NCI-H2196 (cell line): Measurements from ENCODE around the gene CCL16.

ENCODE experiments used
- DNase-seq: peaks from one replicate; lab custom pipeline; 2025; ENCODE audit not compliant: unreplicated experiment; lab: John Stamatoyannopoulos, UW

Gene CCL16

DNA sequence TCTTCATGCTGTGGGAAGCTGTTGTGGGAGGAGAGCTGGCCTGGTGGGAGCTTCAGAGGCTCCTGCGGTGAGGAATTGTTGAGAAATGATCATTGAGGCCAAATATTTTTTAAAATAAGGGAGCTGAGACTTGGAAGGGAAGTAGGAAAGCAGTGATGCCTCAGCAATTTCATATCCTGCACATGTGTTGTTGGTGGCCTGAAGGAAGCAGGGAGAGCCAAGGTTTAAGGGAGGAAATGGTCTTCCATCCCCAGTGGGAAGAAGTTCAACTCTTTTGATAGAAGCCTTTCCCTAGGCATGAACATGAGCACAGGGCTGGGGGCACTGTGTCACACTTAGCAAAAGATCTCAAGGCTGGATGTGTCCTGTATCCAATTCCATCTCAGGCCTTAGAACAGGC lies 5.3 kb upstream of the CCL16 start, which contains the start of gene CCL14:
Gene CCL14 (minus strand): TSS at position 87 of the 400 bp plus-strand sequence. CDS start 80 bp downstream, at position 7.
- no peak for DNase-seq

DNA sequence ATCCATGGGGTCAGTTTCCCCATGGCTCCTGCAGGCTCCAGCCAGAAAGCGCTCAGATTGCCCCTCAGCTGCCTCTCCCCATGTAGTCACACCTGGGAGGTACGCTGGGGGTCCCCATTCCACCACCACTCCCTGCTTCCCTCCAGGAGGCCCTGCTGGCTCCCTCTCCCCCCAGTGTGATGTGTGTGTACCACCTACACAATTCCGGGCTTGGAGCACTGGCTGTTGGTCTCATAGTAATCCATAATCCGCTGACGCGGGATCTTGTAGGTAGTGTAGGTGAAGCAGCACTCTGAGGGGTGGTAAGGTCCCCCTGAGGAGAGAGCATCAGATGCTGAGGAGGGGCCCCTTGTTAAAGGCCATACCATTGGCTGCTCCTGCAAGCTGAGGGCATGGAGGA lies 2.8 kb upstream of the CCL16 start:
- DNase-seq = no peak

DNA sequence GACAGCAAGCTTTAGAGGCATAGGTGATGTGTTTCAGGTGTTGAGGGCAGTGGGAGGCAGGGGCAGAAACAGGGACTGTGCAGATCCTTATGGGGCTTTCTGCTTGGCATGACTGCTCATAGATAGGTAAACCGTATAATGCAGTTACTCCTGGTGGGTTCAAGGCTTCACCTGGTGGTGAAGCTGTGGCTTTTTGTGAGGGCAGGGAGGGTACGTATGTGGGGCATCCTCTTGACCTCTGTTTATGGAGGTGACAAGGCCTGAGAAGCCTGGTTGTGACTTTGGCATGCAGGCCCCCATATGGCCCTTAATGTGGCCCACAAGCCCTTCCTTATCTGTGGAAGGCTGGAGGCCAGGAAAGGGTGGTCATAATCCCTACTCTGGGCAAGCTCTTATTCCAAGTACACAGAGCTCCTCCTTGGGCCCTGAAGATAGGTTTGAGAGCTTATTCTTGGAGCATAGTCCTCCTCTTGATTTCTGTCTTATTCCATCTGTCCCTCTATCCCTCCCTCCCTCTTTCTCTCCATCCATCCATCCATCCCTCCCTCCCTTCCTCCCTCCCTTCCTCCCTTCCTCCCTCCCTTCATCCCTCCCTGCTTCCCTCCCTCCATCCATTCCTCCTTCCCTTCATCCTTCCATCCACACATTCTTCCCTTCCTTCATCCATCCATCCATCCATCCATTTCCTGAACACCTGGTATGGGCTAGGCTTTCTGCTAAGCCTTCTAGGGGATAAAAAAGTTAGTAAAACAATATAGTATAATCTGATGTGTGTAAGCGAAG lies 1.3 kb upstream of the CCL16 start:
- DNase-seq = no peak

DNA sequence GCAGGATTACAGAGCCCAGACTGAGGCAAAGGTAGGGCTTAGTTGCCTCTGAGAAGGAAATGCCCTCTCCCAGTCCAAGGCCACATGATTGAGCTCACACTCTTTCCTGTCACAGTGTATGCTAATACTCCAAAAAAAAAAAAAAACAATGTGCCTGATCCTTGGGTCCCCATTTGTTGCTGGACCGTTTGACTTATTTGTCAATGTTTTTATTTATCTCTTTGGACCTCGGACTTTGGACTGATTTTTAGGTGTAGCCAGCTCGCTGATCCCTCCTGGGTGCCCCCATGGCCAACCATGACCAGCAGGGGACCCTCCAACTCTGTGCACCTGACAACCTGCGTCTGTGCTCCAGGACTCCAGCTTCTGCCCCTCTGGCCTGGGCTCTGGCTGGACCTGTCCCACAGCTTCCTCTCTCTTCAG lies 622 bp upstream of the CCL16 start:
- DNase-seq = no peak

DNA sequence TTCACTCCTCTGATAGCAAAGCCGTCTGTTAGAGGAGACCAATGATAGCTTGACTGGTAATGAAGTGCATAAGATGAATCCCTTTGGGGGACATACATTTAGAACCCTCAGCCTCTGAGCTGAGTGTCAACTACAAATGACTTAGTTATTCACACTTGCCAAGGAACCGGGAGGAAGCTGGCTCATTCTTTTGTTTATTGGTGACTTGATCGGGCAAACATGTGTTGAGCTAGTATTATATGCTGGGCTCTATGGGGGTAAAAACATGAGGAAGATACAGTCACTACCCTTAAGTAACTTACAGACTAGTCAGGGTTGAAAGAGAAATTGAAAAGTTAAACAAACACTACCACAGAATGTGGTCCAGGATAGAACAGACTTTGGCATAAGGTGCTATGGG lies 3.0 kb downstream of the CCL16 start:
- no peak for DNase-seq

DNA sequence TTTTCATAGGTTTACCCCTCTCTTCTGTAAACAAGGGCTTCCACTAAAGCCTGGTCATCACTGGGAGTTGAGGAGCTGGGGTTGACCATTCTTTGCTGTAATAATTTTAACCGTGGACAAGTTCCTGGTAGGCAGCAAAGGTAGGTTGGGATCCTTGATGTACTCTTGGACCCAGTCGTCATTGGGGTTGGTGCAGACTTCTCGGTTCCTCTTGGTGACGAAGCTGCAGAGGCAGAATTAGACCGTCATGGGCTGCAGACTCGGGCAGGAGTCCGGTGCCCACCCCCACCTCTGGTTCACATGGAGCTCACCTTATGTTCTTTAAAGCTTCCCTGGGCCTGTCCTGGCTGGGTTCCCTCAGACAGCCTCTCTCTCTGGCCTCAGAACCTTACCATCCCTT lies 3.8 kb downstream of the CCL16 start:
- no peak for DNase-seq

DNA sequence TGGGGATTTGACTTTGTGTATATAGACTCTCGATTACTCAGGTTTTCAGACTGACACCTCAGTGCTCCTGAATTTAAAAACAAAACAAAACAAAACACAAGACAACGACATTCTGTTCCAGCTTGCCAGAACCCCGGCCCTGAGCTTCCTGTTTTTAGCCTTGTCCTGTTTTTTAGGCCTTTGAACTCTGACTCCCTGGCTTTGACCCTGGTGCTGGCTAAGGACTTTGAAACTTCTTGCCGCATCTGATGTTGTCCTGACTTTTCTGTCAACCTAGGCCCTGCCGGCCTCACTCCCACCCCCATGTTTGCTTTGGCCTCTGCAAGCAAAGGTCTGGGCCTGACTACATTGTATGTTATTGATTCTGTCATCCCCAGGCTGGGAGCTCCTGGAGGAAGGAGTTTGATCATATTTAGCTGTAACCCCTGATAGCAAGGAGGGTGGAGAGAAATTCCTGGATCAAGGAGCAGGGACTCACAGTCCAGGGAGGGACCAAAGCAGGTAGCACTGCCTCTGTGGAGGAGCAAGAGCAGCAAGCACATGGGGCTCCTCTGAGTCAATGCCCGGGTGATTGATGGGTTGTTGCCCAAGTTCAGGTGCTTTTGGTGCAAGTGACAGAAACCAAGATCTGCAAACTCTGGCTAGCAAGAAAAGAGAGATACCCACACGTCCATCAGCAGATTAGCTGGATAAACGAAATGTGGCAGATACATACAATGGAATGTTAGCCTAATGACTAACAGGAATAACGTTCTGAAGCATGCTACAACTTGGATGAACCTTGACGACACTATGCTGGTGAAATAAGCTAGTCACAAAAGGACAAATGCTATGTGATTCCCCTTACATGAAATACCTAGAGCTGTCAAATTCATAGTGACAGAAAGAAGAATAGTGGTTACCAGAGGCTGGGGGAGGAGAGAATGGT lies 7.7 kb downstream of the CCL16 start:
- DNase-seq = no peak

DNA sequence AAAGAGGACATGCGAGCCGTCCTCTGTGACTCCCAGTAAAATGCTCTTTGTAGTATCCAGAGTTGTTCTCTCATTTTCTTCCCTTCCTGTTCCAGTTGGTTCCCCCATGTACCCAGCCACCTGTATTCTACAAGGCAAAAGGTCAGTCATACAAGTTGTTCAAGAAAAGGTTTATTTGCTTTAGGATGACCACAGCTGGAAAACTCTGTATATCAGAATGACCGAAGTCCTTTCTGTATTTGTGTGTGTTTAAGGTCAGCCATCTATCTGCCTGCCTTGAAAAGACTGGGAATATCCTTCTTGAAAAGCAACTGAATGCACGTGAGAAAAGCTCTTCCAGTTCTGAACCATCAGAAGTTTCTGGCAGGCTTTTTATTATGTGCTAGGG lies 8.4 kb downstream of the CCL16 start:
- DNase-seq = no peak

DNA sequence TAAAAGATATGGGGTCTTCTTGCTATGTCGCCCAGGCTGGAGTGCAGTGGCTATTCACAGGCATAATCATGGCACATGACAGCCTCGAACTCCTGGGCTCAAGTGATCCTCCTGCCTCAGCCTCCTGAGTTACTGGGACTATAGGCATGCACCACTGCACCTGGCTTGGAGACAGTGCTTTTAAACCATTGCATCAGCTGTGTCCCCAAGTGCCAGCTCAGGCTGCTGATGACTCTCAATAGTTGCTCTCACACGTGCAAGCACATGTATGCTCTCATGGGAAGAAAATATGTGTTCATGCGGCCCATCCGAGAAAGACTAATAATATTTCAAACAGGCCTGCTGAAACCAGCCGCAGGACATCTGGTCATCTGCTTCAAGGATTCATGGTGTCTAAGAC lies 8.8 kb downstream of the CCL16 start:
- no peak for DNase-seq

DNA sequence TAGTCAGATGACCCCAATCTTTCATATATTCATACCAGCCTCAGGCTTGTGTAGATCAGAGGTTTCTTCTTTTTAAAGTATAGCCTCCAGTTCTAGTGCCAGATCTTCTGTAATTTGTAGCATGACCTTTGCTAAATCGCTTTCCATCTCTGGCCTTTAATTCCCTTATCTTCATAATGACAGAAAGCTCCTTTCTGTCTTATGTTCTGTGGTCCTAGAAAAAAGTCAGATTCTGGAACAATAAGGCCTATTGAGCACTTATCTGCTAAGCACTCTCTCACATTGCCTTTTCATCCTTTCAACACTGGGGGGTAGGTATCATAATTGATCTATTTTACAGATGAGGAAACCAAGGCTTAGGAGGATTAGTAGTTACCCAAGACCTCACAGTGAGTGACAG lies 9.2 kb downstream of the CCL16 start:
- DNase-seq = no peak

DNA sequence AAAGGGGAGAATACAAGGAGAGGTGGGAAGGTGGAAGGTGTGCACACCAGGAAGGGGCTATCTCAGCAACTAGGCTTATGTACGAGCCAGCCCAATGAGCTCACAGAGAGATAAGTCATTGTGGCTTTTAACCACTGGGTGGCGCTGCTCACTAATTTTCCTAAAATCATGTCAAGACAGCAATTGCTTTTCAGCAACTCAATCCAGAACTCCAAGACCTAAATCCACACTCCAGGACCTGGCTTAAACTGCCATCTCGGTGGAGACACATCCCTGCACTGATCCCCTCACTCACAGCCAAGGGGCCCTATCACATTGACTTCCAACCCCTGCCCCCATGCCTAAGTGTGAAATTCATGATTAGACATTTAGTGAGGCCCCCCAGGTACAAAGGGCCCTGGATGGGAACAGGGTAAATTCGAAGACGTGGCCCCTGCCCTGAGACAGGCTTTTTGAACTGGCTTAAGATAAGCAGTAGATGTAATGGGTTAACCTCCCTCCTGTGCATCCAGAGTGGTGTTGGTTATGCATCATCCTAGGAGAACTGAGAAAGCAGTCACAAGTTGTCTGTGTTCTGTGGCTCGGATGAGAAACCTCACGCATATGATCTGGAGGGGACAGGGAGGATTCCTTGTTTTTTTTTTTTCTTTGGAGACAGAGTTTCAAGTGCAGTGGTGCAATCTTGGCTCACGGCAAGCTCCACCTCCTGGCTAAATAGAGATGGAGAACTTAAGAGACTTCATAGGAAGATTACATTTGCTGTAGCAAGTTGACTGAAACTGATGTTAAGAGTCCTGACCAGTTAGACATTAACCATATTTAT lies 11.5 kb downstream of the CCL16 start:
- DNase-seq = peak; percentile 71

DNA sequence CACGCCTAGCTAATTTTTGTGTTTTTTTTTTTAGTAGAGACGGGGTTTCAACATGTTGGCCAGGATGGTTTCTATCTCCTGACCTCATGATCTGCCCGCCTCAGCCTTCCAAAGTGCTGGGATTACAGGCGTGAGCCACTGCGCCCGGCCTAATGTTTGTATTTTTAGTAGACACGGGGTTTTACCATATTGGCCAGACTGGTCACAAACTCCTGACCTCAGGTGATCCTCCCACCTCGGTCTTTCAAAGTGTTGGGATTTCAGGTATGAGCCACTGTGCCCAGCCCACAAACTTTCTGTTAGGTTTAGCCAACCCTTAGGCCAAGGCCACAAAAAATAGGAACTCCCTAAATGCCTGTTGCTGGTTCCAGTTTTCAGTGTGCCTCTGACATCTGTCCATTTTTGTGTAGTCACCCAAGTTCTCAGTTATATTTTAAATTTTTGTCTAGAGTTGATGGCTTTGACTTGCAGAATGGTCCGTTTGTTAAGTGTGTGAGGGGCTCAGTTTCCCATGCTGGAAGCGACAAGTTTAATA lies 12.7 kb downstream of the CCL16 start:
- no peak for DNase-seq

DNA sequence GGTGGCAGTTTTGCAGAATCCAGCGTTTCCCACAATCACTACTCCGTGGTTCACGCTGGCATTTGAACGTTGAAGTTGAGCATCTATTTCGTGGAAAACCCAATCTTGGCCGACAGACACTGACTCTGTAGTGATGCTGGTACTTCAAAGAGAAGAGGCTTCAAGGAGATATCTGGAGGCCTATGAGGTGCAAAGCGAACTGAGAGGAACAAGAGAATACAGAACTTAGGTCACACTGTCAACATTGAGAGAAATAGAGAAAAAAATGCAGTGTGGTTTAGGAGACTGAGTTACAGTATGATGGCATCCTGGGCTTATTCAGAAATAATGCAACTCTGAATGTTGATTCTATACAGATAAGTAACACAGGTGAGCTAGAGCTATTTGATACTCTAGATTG lies 16.0 kb downstream of the CCL16 start:
- DNase-seq = no peak

DNA sequence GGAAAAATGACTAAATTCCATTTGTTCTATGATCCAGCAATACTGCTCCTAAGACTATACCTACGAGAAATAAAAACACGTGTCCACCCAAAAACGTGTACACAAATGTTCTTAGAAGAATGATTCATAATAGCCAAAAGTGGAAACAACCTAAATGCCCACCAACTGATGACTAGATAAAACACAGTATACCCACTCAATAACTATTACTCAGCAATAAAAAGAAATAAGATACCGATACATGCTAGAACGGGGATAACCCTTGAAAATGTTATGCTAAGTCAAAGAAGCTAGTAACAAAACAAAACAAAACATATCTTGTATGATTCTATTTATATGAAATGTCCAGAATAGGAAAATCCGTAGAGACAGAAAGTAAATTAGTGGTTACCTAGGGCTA lies 17.6 kb downstream of the CCL16 start:
- DNase-seq = no peak

DNA sequence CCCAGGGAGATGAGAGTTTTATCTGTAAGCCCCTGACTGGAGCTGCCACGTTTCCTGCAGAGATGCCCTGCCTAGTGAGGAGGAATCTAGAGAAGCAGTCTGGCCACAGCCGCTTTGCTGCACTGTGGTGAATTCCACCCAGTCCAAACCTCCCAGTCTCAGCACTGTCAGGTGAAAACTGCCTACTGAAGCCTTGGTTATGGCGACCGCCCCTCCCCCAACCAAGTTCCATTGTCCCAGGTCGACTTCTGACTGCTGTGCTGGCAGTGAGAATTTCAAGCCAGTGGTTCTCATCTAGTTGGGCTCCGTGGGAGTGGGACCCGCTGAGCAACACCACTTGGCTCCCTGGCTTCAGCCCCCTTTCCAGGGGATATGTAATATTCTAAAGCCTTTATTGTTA lies 27.6 kb downstream of the CCL16 start:
- no peak for DNase-seq

DNA sequence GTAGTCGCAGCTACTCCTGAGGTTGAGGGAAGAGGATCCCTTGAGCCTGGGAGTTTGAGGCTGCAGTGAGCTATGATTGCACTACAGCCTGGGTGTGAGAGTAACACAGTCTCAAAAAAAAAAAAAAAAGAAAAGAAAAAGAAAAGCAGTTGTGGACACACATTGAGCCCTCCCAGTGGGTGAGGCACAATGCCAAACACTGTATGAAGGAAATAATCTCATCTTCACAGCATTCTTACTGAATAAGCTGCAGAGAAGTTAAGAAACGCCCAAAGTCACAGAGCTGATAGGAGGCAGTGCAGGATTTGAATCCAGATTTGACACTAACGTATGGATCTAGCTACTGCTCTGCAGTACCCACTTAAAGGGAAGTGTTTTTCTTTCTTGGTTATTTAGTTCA lies 31.9 kb downstream of the CCL16 start:
- no peak for DNase-seq

DNA sequence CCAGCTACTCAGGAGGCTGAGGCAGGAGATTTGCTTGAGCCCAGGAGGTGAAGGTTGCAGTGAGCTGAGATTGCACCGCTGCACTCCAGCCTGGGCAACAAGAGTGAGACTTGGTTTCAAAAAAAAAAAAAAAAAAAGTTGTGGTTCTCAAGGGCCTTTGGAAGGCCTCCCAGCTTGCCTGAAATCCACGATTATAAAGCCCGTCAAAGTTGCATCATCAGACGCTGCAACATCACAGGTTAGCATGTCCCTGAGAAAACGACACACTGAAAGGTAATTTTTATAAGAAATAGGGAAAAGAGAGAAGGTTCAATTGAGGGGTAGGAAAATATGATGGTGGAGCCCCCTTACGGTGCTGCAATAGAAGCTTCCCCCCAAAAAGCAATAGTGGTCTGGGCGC lies 33.2 kb downstream of the CCL16 start:
- DNase-seq = no peak

DNA sequence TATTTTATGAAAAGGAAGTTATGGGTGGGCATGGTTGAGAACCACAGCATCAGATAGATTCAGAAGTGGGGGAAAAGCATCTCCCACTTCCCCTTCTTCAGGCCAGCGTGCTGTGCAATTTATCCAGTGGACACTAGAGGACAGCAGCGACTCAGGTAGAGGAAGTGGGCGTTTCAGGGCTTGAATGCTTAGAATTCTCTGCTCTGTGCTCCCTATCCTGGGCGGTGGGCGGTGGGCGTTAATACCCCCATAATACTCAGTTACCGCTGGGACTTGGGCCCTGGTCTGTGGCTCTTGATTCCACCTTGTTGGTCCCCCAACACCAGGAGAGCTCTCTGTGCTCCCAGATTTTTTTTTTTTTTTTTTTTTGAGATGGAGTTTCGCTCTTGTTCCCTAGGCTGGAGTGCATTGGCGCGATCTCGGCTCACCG lies 34.1 kb downstream of the CCL16 start:
- DNase-seq = peak; percentile 39

DNA sequence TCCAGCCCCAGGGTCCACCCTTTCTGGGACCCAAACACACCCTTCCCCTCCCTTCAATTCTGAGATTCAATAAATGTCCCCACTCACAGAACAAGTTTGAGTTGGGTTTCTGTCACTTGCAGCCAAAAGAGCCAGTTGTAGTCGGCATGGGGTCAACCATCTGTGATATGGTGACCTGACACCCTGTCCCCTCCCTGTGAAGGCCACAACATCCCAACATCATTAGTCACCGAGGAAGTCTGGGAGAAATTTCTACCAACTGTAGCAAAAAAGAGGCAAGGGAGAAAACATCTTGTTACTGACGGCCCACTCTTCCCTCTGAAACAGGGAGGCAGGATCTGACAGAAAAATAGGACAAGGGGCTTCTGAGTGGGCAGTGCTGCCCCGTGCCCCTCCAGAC lies 37.1 kb downstream of the CCL16 start:
- DNase-seq = no peak

DNA sequence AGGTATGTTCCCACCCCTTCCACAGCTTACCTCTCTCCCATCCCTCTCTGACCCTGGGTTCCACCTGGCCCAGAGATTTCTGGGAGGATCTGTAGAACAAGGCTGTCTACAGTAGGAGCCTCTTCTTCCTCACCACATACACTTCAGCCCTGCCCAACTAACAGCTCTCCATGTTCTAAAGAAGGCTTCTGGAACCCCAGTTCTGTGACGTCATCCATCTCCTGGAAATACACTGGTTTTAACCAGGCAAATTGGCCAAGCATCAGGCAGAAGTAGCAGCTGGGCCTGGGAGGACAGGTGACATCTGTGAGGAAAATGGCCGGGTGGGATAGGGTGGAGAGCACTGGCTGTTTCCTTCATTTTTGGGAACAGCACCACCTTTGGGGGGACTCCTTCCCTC lies 37.8 kb downstream of the CCL16 start, which contains the start of gene LYZL6:
Gene LYZL6 (minus strand): TSS at position 177 of the 400 bp plus-strand sequence. CDS start 4,357 bp downstream, outside the sequence.
- no peak for DNase-seq
